Large intestine (tissue), 3 donors: Measurements from ENCODE around the gene C10orf95. TPM values are rescaled to one million over a fixed set of nuclear protein-coding genes. Genes with fewer than 3 reads are reported as not detected.
"Not testable (repeated sequence)": the region's sequence is repeated elsewhere in the genome, so short reads cannot be mapped to it uniquely, and the experiment has no call there.

ENCODE experiments used
- DNase-seq, 2 donors: peaks; one replicate each; pipeline versions ENCODE4 v3.0.0 to v3.0.0-alpha.2; 2013
- H3K27ac ChIP-seq: one replicate; pipeline ENCODE4 v1.5.1; 2013; ENCODE audit warnings: low read length
- H3K27me3 ChIP-seq: 2 replicates; pipeline ENCODE4 v1.6.1; 2013; ENCODE audit warnings: low read length; ENCODE audit not compliant: control insufficient read depth, insufficient read depth
- H3K36me3 ChIP-seq: 2 replicates; pipeline ENCODE4 v1.6.1; 2013; ENCODE audit warnings: low read length; ENCODE audit not compliant: control insufficient read depth, insufficient read depth
- H3K4me1 ChIP-seq: one replicate; pipeline ENCODE4 v1.6.1; 2013; ENCODE audit warnings: low read length; ENCODE audit not compliant: control insufficient read depth, insufficient read depth
- H3K4me3 ChIP-seq: one replicate; pipeline ENCODE4 v1.5.1; 2013; ENCODE audit warnings: low read length
- H3K9me3 ChIP-seq: one replicate; pipeline ENCODE4 v1.6.1; 2013; ENCODE audit warnings: mild to moderate bottlenecking, low read depth, low read length, moderate library complexity; ENCODE audit not compliant: control insufficient read depth
- WGBS: methylation state at CpG from one replicate; pipeline ENCODE4 v1.1.5; 2013; ENCODE audit warnings: low lambda C conversion rate; ENCODE audit not compliant: insufficient coverage; 5-methylcytosine and 5-hydroxymethylcytosine counted together
- polyA plus RNA-seq: library from polyadenylated mRNA; unstranded; fragments of 120-200 nt; gene quantifications from one replicate; pipeline ENCODE4 v1.2.1, GENCODE V29; 2013

The C10orf95 gene
- polyA plus RNA-seq, 1 donor = 4.2 TPM

DNA sequence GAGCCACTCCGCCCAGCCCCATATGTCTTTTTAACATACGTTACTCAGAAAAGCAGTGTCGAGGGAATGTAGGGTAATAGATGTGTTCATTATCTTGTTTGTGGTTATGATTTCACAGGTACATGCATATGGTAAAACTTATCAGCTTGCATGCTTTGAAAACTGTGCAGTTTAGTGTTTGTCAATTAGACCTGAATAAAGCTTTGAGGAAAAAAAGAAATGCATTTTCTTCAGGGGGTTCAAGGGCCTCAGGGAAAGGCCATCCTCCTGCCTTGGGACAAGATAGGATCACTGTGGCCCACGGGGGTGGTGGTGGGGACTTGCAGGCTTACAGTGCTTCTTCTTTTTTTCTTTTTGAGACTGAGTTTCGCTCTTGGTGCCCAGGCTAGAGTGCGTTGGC lies 16.0 kb upstream of the C10orf95 start:
- Histone ChIP-seq H3K9me3 (no peaks in the 10 kb centered on the region), H3K27me3 (peaks cover 6% of the 10 kb centered on the region), H3K4me3 (no peak overlapping the region), H3K27ac (no peak overlapping the region), H3K36me3 (no peaks in the 10 kb centered on the region), H3K4me1 (peaks cover 11% of the 10 kb centered on the region)
- DNase-seq = no peak
- WGBS = 79% methylated on average over 4 of the region's 6 CpGs

DNA sequence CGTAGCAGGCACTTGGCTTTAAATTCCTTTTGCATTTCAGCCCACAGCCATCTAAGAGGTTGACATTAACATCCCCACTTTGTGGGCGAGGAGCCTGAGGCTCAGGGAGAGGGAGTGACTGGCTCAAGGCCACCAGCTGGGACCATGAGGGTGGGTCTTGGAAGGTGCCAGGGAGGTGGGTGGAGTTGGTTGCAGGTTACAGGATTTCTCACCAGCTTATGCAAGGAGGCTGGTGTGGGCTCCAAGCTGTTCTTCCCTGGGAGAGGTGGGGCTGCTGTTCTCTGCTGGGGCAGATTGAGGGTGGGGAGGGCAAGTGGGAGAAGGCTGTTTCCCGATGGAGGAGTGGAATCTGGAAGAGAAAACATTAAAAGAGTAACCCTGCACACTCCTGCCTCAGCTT lies 14.1 kb upstream of the C10orf95 start:
- Histone ChIP-seq H3K27ac (no peak overlapping the region), H3K4me1 (peaks cover 24% of the 10 kb centered on the region), H3K36me3 (no peaks in the 10 kb centered on the region), H3K4me3 (no peak overlapping the region), H3K27me3 (peaks cover 12% of the 10 kb centered on the region), H3K9me3 (no peaks in the 10 kb centered on the region)
- no peak for DNase-seq
- WGBS = no CpG with 5 or more reads among the region's 3 CpGs

DNA sequence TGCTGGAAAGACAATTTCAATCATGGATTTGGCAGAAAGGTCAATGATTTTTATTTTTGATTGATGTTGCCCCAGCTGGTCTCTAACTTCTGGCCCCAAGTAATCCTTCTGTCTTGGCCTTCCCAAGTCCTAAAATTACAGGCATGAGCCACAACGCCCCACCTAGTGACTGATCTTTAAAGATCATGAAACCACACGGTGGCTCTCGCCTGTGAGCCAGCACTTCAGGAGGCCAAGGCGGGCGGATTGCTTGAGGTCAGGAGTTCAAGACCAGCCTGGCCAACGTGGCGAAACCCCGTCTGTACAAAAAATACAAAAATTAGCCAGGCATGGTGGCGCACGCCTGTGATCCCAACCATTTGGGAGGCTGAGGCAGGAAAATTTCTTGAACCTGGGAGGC lies 12.6 kb upstream of the C10orf95 start:
- Histone ChIP-seq H3K36me3 (no peaks in the 10 kb centered on the region), H3K27me3 (peaks cover 12% of the 10 kb centered on the region), H3K4me1 (peaks cover 24% of the 10 kb centered on the region), H3K4me3 (no peak overlapping the region), H3K9me3 (no peaks in the 10 kb centered on the region), H3K27ac (no peak overlapping the region)
- DNase-seq = no peak
- no CpG with 5 or more reads among the region's 10 CpGs for WGBS

DNA sequence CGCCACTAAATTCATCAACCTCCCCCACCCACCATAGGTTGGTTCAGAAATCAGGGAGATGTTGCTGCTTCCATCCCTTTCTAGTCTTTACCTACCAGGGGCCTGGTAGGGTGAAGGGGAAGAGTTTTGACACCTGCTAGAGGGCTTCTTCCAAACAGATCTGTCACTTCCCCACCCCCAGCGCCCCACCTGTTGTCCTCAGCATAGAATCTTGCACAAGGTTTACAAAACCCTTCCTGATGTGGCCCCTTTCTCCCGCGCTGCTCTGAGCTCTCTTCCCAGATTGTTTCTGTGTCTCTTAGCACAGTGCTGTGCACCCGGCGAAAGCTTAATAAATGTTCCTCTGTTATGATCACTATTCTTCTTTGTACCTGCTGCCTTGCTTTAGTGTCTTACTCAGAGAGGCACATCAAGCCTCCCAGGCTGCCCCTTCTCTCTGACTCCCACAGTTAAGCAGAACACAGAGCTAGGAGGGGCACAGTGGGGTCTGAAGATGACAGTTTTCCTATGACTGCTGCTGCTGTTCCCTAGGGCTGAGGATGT lies 11.2 kb upstream of the C10orf95 start:
- H3K9me3 ChIP-seq = no peaks in the 10 kb centered on the region
- peaks cover 12% of the 10 kb centered on the region for H3K27me3 ChIP-seq
- peaks cover 33% of the 10 kb centered on the region for H3K4me1 ChIP-seq
- H3K27ac ChIP-seq = peak overlapping the region; percentile 22
- no peaks in the 10 kb centered on the region for H3K36me3 ChIP-seq
- peak overlapping the region; percentile 23 for H3K4me3 ChIP-seq
- no CpG with 5 or more reads among the region's 6 CpGs for WGBS
- no peak for DNase-seq

DNA sequence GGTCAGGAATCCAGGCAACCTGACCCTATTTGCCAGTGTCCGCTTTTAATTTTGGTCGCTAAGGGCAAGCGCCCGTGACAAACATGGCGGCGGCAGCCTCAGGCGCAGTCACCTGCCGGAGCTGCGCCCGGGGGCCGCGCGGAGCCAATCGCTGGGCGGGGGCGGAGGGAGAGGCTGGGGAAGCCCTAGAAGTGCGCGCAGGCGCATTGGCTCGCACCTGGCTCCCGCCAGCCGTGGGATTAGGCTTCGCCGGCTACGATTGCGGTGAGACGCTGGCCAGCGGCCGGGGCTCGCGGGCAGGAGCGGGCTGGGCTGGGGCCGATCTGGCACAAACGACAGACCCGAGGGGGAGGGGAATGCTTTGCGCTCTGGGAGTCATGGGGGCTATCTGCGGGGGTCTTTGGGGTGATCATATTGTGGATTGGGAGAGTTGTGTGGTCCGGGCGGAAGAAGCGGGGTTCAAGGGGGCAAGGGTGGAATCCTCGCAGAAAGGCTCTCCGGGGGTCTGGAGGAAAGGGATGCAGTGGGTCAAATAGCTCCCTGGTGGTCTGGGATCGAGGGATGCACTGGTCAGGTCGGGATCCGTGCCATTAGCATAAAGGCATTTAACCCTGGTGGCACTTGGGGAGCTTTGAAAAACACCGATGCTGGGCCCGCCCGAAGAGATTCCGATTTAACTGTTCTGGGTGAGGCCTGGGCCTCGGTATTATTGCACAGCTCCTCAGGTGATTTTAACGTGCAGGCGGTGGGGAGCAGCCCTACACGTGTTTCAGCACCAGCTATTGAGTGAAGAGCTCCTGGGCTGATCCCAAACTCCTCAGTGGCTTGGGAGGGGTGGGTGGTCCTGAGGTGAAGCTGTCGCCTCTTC lies 10.1 kb upstream of the C10orf95 start:
- WGBS = no CpG with 5 or more reads among the region's 54 CpGs
- Histone ChIP-seq H3K27ac (peak overlapping the region; percentile 23), H3K4me1 (peaks cover 41% of the 10 kb centered on the region), H3K36me3 (no peaks in the 10 kb centered on the region), H3K9me3 (no peaks in the 10 kb centered on the region), H3K4me3 (peak overlapping the region; percentile 57), H3K27me3 (peaks cover 12% of the 10 kb centered on the region)
- DNase-seq = peak; percentile 91 to 92

DNA sequence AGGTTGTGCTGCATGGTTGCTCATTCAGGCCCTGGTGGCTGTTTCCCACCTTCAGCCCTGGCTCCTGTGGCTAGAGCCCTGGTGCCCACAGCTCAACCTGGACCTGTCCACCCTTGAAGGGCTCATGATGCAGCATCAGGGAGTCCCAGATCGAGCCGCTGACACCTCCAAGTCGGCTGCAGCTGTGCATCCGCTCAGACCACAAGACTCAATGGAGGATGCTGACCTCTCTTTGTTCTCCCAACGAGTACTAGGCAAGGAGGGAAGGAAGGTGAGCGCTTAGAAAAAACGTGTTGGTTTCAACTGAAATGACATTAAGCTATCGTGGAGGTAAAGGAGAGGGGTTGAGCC lies 9.5 kb upstream of the C10orf95 start:
- Histone ChIP-seq H3K4me3 (peak overlapping the region; percentile 57), H3K4me1 (peaks cover 46% of the 10 kb centered on the region), H3K27ac (peak overlapping the region; percentile 23), H3K36me3 (peaks cover 3% of the 10 kb centered on the region), H3K9me3 (no peaks in the 10 kb centered on the region), H3K27me3 (peaks cover 12% of the 10 kb centered on the region)
- DNase-seq = no peak
- 0% methylated on average over 2 of the region's 8 CpGs for WGBS

DNA sequence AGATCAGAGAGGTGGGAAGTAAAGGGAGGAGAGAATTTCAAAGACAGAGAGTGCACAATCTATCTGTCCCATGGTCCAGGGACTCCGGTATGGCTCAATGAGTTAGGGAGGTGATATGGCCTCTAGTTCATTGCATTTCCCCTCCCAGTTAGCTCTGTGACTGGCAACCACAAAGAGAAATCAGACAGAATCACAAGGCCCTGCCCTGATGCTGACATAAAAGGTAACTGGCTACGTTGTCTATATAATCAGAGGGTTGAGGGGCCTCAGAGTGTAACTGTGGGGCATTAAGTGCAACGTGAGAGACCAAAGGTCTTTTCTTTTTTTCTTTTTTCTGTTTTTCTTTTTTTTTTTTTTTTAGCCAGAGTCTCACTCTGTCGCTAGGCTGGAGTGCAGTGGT lies 7.3 kb upstream of the C10orf95 start:
- H3K36me3 ChIP-seq = peaks cover 3% of the 10 kb centered on the region
- no CpG with 5 or more reads among the region's 4 CpGs for WGBS
- H3K4me1 ChIP-seq = peaks cover 62% of the 10 kb centered on the region
- DNase-seq = peak; percentile 69 to 88
- no peak overlapping the region for H3K4me3 ChIP-seq
- H3K27ac ChIP-seq = peak overlapping the region; percentile 89
- H3K27me3 ChIP-seq = peaks cover 12% of the 10 kb centered on the region
- H3K9me3 ChIP-seq = no peaks in the 10 kb centered on the region

DNA sequence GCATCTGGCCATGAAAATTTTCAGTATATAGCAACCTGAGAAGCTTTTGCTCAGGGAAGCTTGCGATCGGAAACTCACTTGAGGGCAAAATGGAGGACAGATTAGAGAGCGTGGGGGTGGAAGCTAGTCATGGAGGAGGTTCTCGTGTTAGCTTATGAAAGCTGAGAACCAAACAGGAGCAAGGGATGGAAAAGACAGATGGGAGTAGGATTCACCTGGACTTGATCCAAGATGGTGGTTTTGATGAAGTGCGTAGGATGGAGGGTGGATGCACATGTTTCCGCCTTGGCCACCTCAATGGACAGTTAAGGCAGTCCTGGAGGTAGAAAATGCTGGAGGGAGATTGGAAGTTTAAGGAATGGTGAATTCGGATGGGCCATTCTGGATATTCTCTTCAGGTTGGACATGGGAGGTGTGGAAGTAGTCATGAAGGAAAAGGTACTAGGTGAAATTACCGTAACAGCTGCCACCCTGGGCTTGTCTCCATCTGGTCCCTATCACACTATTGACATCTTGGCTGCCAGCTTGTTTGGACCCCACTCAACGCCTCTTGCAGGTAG lies 6.3 kb upstream of the C10orf95 start:
- Histone ChIP-seq H3K4me3 (no peak overlapping the region), H3K36me3 (peaks cover 7% of the 10 kb centered on the region), H3K9me3 (no peaks in the 10 kb centered on the region), H3K27ac (peak overlapping the region; percentile 20), H3K4me1 (peaks cover 59% of the 10 kb centered on the region), H3K27me3 (peaks cover 7% of the 10 kb centered on the region)
- 90% methylated on average over 5 of the region's 9 CpGs for WGBS
- DNase-seq = no peak

DNA sequence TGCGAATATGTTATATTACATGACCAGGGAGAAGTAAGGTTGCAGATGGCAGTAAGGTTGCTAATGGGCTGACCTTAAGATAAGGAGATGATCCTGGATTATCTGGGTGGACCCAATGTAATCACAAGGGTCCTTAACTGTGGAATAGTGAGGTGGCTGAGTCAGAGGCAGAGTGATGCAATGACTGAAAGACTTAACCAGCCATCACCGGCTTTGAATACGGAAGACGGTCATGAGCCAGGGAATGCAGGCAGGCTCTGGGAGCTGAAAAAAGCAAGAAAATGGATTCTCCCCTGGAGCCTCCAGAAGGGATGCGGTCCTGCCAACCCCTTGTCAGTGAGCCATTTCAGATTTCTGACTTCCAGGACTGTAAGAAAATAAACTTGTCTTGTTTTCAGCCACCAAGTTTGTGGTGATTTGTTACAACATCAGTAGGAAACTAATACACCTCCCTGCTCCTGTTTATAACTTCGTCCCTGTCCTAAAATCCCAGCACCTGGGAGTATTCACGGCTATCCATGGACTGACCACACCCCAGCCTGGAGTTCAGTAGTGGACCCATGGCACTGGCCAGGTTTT lies 4.6 kb upstream of the C10orf95 start:
- Histone ChIP-seq H3K4me3 (no peak overlapping the region), H3K27ac (peak overlapping the region; percentile 89), H3K4me1 (peaks cover 59% of the 10 kb centered on the region), H3K9me3 (no peaks in the 10 kb centered on the region), H3K27me3 (no peaks in the 10 kb centered on the region), H3K36me3 (peaks cover 11% of the 10 kb centered on the region)
- peak; percentile 80 to 87 for DNase-seq
- WGBS = no CpG with 5 or more reads among the region's 7 CpGs

DNA sequence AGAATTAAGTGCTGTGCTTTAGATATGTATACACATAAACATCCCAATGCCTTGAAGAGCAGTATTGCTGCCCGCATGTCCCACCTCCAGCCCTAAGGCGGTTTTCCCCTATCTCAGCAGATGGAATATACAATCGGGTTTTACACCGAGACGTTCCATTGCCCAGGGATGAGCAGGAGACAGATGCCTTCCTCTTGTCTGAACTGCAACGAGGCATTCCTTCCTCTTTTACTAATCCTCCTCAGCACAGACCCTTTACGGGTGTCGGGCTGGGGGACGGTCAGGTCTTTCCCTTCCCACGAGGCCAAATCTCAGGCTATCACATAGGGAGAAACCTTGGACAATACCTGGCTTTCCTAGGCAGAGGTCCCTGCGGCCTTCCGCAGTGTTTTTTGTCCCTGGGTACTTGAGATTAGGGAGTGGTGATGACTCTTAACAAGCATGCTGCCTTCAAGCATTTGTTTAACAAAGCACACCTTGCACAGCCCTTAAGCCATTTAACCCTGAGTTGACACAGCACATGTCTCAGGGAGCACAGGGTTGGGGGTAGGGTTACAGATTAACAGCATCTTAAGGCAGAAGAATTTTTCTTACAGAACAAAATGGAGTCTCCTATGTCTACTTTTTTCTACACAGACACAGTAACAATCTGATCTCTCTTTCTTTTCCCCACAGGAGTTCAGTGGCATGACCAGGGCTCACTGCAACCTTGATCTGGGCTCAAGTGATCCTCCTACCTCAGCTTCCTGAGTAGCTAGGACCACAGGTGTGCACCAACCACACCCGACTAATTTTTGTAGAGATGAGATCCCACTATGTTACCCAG lies 3.5 kb upstream of the C10orf95 start:
- not testable (repeated sequence) for DNase-seq, H3K27me3 ChIP-seq, H3K4me3 ChIP-seq, H3K9me3 ChIP-seq
- Histone ChIP-seq H3K36me3 (peaks cover 11% of the 10 kb centered on the region), H3K27ac (peak overlapping the region; percentile 89), H3K4me1 (peaks cover 56% of the 10 kb centered on the region)
- WGBS = no CpG with 5 or more reads among the region's 13 CpGs
